H9 (cell line): ENCODE results near the gene CPNE2. TPM values are rescaled to one million over a fixed set of nuclear protein-coding genes. Genes with fewer than 3 reads are reported as not detected.

Experiments used
- DNase-seq: peaks from one replicate; pipeline ENCODE4 v3.0.0-alpha.2; 2017
- H2AFZ ChIP-seq: one replicate; pipeline ENCODE4 v1.6.1; 2013; ENCODE audit warnings: mild to moderate bottlenecking, low read length, control low read depth, moderate library complexity
- H2AK5ac ChIP-seq: 2 replicates; pipeline ENCODE4 v1.6.1; 2013; ENCODE audit warnings: low read length, control low read depth, mixed read lengths; ENCODE audit not compliant: insufficient read length
- H2BK120ac ChIP-seq: one replicate; pipeline ENCODE4 v1.6.1; 2013; ENCODE audit warnings: low read depth, mild to moderate bottlenecking, low read length, control low read depth, inconsistent platforms; ENCODE audit not compliant: poor library complexity, severe bottlenecking
- H2BK12ac ChIP-seq: 2 replicates; pipeline ENCODE4 v1.6.1; 2013; ENCODE audit warnings: low read length, control low read depth, mixed read lengths, low read depth; ENCODE audit not compliant: insufficient read length
- H2BK15ac ChIP-seq: 2 replicates; pipeline ENCODE4 v1.6.1; 2013; ENCODE audit warnings: low read depth, low read length, control low read depth
- H2BK20ac ChIP-seq: one replicate; pipeline ENCODE4 v1.6.1; 2013; ENCODE audit warnings: low read depth, mild to moderate bottlenecking, low read length, control low read depth, inconsistent platforms; ENCODE audit not compliant: poor library complexity, severe bottlenecking
- H2BK5ac ChIP-seq: 2 replicates; pipeline ENCODE4 v1.6.1; 2013; ENCODE audit warnings: low read length, control low read depth, mixed read lengths; ENCODE audit not compliant: insufficient read length
- H3K14ac ChIP-seq: 2 replicates; pipeline ENCODE4 v1.6.1; 2013; ENCODE audit warnings: low read length, control low read depth; ENCODE audit not compliant: insufficient read depth
- H3K18ac ChIP-seq: 2 replicates; pipeline ENCODE4 v1.6.1; 2013; ENCODE audit warnings: low read depth, mild to moderate bottlenecking, mixed read lengths, low read length, control low read depth; ENCODE audit not compliant: insufficient read length
- H3K23ac ChIP-seq: 2 replicates; pipeline ENCODE4 v1.6.1; 2013; ENCODE audit warnings: low read length, control low read depth, mixed read lengths, low read depth; ENCODE audit not compliant: insufficient read length
- H3K23me2 ChIP-seq: 2 replicates; pipeline ENCODE4 v1.6.1; 2013; ENCODE audit warnings: low read depth, mild to moderate bottlenecking, mixed read lengths, low read length, control low read depth; ENCODE audit not compliant: insufficient read length, poor library complexity, severe bottlenecking
- H3K27ac ChIP-seq: 2 replicates; pipeline ENCODE4 v1.5.1; 2013; ENCODE audit warnings: low read length, control low read depth, mixed read lengths, low read depth; ENCODE audit not compliant: insufficient read length
- H3K27me3 ChIP-seq: 2 replicates; pipeline ENCODE4 v1.6.1; 2013; ENCODE audit warnings: low read length, control low read depth, inconsistent platforms; ENCODE audit not compliant: insufficient read depth
- H3K4ac ChIP-seq: 2 replicates; pipeline ENCODE4 v1.6.1; 2013; ENCODE audit warnings: low read depth, mild to moderate bottlenecking, control low read depth, inconsistent platforms, low read length, moderate library complexity
- H3K4me1 ChIP-seq: 2 replicates; pipeline ENCODE4 v1.6.1; 2013; ENCODE audit warnings: low read length, control low read depth, inconsistent platforms; ENCODE audit not compliant: insufficient read depth
- H3K4me2 ChIP-seq: 2 replicates; pipeline ENCODE4 v1.6.1; 2013; ENCODE audit warnings: low read length, control low read depth, mixed read lengths; ENCODE audit not compliant: insufficient read length, insufficient read depth
- H3K56ac ChIP-seq: 2 replicates; pipeline ENCODE4 v1.6.1; 2013; ENCODE audit warnings: low read depth, mild to moderate bottlenecking, mixed read lengths, low read length, control low read depth; ENCODE audit not compliant: insufficient read length
- H3K79me1 ChIP-seq: 2 replicates; pipeline ENCODE4 v1.6.1; 2013; ENCODE audit warnings: low read depth, mild to moderate bottlenecking, moderate library complexity, low read length, control low read depth, inconsistent platforms; ENCODE audit not compliant: insufficient read depth, poor library complexity, severe bottlenecking
- H3K79me2 ChIP-seq: 2 replicates; pipeline ENCODE4 v1.6.1; 2013; ENCODE audit warnings: low read length, control low read depth, inconsistent platforms; ENCODE audit not compliant: insufficient read depth
- H3K9ac ChIP-seq: 2 replicates; pipeline ENCODE4 v1.6.1; 2013; ENCODE audit warnings: low read length, control low read depth, mixed read lengths; ENCODE audit not compliant: insufficient read length; ENCODE audit errors: extremely low read depth
- H3K9me3 ChIP-seq: one replicate; pipeline ENCODE4 v1.6.1; 2013; ENCODE audit warnings: low read depth, low read length, inconsistent platforms; ENCODE audit not compliant: control insufficient read depth
- H3T11ph ChIP-seq: one replicate; pipeline ENCODE4 v1.6.1; 2013; ENCODE audit warnings: mild to moderate bottlenecking, low read length, control low read depth, inconsistent platforms
- H4K20me1 ChIP-seq: one replicate; pipeline ENCODE4 v1.6.1; 2013; ENCODE audit not compliant: control insufficient read depth, insufficient read length, insufficient read depth
- H4K5ac ChIP-seq: 2 replicates; pipeline ENCODE4 v1.6.1; 2013; ENCODE audit warnings: low read depth, mild to moderate bottlenecking, mixed read lengths, low read length, control low read depth; ENCODE audit not compliant: insufficient read length
- H4K8ac ChIP-seq: replicated peaks from 2 replicates; pipeline ENCODE4 v1.6.1; 2013; ENCODE audit warnings: low read length, control low read depth, mixed read lengths, low read depth; ENCODE audit not compliant: insufficient read length
- H4K91ac ChIP-seq: 2 replicates; pipeline ENCODE4 v1.6.1; 2013; ENCODE audit warnings: low read depth, mild to moderate bottlenecking, moderate library complexity, mixed read lengths, low read length, control low read depth; ENCODE audit not compliant: insufficient read length
- H3K27ac Mint-ChIP-seq, 3 experiments: 2 replicates in 2 of 3; 3 replicates in 1 of 3; pipeline ENCODE4 v1.8.0; 2020 to 2021; ENCODE audit warnings: mixed read lengths in 3 of 3, mild to moderate bottlenecking in 1 of 3, moderate library complexity in 1 of 3
- H3K27me3 Mint-ChIP-seq: 2 replicates; pipeline ENCODE4 v1.8.0; 2021; ENCODE audit warnings: low read depth, mild to moderate bottlenecking, moderate library complexity, mixed read lengths
- H3K36me3 Mint-ChIP-seq, 3 experiments: 2 replicates in 2 of 3; 3 replicates in 1 of 3; pipeline ENCODE4 v1.8.0; 2020 to 2021; ENCODE audit warnings: low read depth in 3 of 3, mixed read lengths in 3 of 3; ENCODE audit not compliant: insufficient read depth in 1 of 3
- H3K4me1 Mint-ChIP-seq, 2 experiments: 2 replicates each; pipeline ENCODE4 v1.8.0; 2020; ENCODE audit warnings: mixed read lengths in 2 of 2
- H3K4me3 Mint-ChIP-seq, 2 experiments: 2 replicates in 1 of 2; 3 replicates in 1 of 2; pipeline ENCODE4 v1.8.0; 2020 to 2021; ENCODE audit warnings: mild to moderate bottlenecking in 2 of 2, mixed read lengths in 2 of 2, moderate library complexity in 1 of 2
- H3K9me3 Mint-ChIP-seq, 2 experiments: 2 replicates in 1 of 2; 3 replicates in 1 of 2; pipeline ENCODE4 v1.8.0; 2020; ENCODE audit warnings: mild to moderate bottlenecking in 2 of 2, mixed read lengths in 2 of 2, moderate library complexity in 1 of 2
- CTCF ChIP-seq: fragments of 200-600 bp; sonication (generic); conservative IDR thresholded peaks from 3 replicates; pipeline ENCODE4 v1.8.0; 2021; ENCODE audit warnings: antibody characterized with exemption, mild to moderate bottlenecking
- WGBS: extraction: QIAGEN DNeasy Blood & Tissue Kit; methylation state at CpG from one replicate; pipeline ENCODE4 v1.1.7; 2013; ENCODE audit warnings: missing lambda C conversion rate, low lambda C conversion rate, mixed read lengths; ENCODE audit not compliant: insufficient read length; ENCODE audit errors: extremely low coverage; 5-methylcytosine and 5-hydroxymethylcytosine counted together
- total RNA-seq: library from RNA; stranded (reverse); gene quantifications from 2 replicates; pipeline ENCODE4 v1.2.1, GENCODE V29; 2021

CPNE2 gene
- total RNA-seq, 1 experiment from 2014 or later = 8.0 TPM

- H3K79me2 ChIP-seq = peaks cover 4% of the 10 kb centered on the region
- H2AK5ac ChIP-seq = no peak overlapping the region
- no peak for TF ChIP-seq CTCF
- WGBS = no CpG with 5 or more reads among the region's 3 CpGs
- H3K56ac ChIP-seq = no peak overlapping the region
- no peaks in the 10 kb centered on the region; a peak in 1 of 5 replicates for H3K9me3 Mint-ChIP-seq
- H3K36me3 Mint-ChIP-seq = peaks cover 0 to 4% (median 0%) of the 10 kb centered on the region in 3 experiments; a peak in 2 of 7 replicates
- no peak overlapping the region for H3T11ph ChIP-seq
- no peak overlapping the region for H3K9ac ChIP-seq
- H3K27me3 Mint-ChIP-seq = no peaks in the 10 kb centered on the region
- no peak overlapping the region for H2BK5ac ChIP-seq
- no peak overlapping the region for H3K23ac ChIP-seq
- no peak overlapping the region for H2BK12ac ChIP-seq
- no peaks in the 10 kb centered on the region for H3K79me1 ChIP-seq
- no peaks in the 10 kb centered on the region for H3K23me2 ChIP-seq
- H3K18ac ChIP-seq = no peak overlapping the region
- no peaks in the 10 kb centered on the region for H3K9me3 ChIP-seq
- H4K5ac ChIP-seq = no peak overlapping the region
- H3K14ac ChIP-seq = no peak overlapping the region
- H3K27ac Mint-ChIP-seq = peak overlapping the region in 1 of 3 experiments; percentile 76; a peak in 2 of 7 replicates
- H3K4me2 ChIP-seq = no peak overlapping the region
- no peak for DNase-seq
- no peak overlapping the region for H3K4ac ChIP-seq
- no peak overlapping the region for H3K27ac ChIP-seq
- no peak overlapping the region for H4K8ac ChIP-seq
- H4K91ac ChIP-seq = no peak overlapping the region
- H2AFZ ChIP-seq = no peak overlapping the region
- no peak overlapping the region for H3K4me3 Mint-ChIP-seq
- H2BK120ac ChIP-seq = no peak overlapping the region
- H3K27me3 ChIP-seq = no peaks in the 10 kb centered on the region
- no peak overlapping the region for H2BK15ac ChIP-seq
- H3K4me1 Mint-ChIP-seq = peaks cover 23 to 26% of the 10 kb centered on the region in 2 experiments
- H3K4me1 ChIP-seq = peaks cover 2% of the 10 kb centered on the region; the same call in 1 of the 2 replicates
- no peaks in the 10 kb centered on the region for H4K20me1 ChIP-seq
- H2BK20ac ChIP-seq = no peak overlapping the region
Measured at GRCh38 chr16:57179215-57179828, 86.9 kb downstream of the CPNE2 start.
